T follicular helper cell (primary cell): Measurements from ENCODE around the gene ZNF316.
"Not testable (repeated sequence)": the region's sequence is repeated elsewhere in the genome, so short reads cannot be mapped to it uniquely, and the experiment has no call there.

ENCODE experiments used
- DNase-seq: peaks from one replicate; pipeline ENCODE4 v3.0.0-alpha.2; 2020; ENCODE audit warnings: low read depth

Gene ZNF316

GRCh38 chr7:6621195-6622133 lies 15.7 kb upstream of the ZNF316 start:
- DNase-seq = no peak

- DNase-seq = no peak
Measured at GRCh38 chr7:6622134-6622710, 14.9 kb upstream of the ZNF316 start.

DNA sequence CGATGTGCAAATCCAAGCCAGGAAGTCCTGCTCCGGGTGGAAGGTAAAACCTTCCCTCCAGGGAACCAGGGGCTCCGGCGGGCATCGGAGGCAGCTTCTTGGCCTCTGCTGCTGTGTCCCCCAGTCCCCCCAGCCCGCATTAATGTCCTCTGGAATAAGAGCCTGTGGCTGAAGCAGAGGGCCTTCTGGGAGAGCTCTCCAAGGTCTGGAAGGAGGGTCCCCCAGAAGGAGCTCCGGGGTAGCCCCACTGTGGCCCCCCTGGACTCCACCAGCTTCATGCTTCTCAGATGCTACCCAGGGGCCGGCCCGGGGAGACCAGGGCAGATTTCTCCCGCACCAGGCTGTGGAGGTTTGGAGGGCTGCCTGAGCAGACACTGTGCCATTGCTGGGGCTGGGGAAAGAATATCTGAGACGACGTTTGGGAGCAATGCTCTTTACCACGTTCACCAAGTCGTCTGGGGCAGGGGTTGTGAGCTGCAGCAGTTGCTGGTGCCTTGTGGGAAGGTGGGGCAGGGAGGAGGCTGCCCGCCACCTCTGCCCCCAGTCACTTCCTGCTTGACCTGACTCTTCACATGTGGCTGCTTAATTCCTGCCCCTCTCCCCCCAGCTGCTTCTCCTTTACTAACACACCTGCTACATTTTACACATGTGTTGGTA lies 13.4 kb upstream of the ZNF316 start:
- no peak for DNase-seq

- DNase-seq = no peak
Measured at GRCh38 chr7:6624246-6624611, 12.9 kb upstream of the ZNF316 start.

DNA sequence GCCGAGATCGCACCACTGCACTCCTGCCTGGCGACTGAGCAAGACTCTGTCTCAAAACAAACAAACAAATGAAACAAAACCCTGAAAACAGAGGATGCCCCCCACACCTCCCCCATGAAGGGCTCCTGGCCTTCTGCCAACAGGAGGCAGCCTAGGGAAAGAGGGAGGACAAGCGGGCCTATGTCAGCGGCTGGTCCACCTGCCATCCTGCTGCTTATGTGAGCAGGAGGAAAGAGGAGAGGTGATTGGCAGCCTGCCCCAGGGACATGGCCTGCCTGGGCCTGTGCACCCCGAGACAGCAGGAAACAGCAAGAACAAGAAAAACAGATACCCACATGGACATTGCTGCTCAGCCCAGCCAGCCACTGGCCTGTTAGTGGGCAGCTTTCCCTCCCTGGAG lies 9.1 kb upstream of the ZNF316 start:
- DNase-seq = no peak

DNA sequence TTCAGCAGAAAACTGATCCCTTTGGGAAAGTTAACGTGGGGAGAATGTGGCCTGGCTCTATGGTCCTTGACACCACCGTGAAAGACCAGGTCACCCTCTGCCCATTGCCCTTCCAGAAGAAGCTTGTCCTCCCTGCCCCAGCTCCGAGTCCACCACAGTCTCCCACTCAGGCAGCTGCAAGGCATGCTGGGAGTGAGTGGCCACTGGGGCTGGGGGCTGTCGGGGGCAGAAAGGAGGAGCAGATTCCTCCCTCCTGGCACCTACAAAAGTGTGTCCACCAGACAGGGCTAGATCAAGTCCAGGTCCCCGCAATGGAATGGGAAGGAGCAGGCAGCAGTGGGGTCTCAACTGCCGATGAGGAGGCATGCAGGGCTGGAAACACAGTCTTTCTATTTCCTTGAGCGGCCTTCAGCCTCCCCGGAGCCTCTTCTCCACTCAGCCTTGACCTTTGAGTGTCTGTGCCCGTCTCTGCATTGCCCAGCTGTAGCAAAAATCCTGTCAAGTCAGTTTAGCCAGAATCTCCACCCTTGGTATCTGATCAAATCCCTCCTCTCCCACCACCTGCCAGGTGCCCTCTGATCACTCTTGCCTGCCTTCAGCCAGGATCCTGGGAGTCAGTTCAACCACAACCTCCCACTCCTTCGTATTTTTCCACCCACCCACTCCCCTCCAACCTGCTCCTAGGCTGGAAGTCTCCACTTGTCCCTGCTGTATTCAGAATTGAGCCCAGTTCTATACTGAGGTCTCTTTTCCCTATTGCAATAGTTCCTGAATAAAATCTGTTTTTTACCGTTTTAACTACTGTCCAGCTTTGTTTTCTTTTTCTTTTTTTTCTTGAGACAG lies 6.9 kb upstream of the ZNF316 start:
- no peak for DNase-seq

GRCh38 chr7:6631605-6632004 lies 5.5 kb upstream of the ZNF316 start:
- DNase-seq = no peak

- DNase-seq = no peak
Measured at GRCh38 chr7:6634021-6634420, 3.1 kb upstream of the ZNF316 start.

DNA sequence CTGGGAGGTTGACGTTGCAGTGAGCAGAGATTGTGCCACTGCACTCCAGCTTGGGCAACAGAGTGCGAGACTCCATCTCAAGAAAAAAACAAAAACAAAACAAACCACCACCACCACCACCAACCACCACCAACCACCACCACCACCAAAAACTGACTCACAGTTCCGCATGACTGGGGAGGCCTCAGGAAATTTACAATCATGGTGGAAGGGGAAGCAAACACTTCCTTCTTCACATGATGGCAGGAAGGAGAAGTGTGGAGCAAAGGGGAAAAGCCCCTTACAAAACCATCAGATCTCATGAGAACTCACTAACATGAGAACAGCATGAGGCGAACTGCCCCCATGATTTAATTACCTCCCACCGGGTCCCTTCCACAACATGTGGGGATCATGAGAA lies 2.1 kb upstream of the ZNF316 start:
- not testable (repeated sequence) for DNase-seq

- peak; percentile 27 for DNase-seq
Measured at GRCh38 chr7:6637544-6638229, 569 bp downstream of the ZNF316 start.

DNA sequence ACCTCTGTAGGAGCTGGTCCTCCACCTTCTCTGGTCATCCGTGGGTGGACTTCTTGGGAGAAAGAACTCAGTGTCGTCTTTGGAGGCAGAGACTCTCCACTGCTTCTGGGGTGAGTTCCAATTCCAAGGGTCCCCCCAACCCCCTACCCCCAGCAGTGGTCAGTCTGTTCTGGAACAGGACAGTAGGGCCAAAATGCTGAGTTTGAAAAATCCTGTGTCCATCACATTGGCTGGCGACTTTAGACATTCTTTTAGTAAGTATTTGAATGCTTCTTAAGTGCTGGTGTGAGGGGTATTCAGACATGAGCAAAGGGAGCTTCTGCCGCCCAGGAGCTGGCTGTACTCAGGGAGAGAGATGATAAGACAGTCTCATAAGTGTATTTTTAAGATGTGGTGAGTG lies 1.9 kb downstream of the ZNF316 start:
- no peak for DNase-seq

DNA sequence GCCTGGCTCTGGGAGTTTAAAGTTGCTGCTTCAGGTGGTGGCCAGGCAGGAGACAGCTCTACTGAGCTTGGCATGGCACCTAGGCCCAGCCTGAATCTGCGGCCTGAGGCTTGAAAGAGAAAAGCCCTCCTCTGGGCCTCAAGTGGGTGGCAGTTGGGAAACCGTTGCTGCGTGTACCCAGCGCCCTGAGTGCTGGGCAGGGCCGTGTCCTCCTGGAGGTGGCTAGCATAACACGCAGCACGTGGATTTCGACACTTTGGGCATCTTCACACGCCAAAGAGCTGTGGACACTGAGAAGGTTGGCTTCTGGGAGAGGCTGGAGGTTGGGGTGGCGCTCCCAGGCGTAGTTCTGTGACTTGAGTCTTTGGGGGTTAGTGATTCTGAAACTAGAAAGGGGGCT lies 2.5 kb downstream of the ZNF316 start:
- DNase-seq = no peak

- no peak for DNase-seq
Measured at GRCh38 chr7:6640246-6640721, 3.2 kb downstream of the ZNF316 start.

DNA sequence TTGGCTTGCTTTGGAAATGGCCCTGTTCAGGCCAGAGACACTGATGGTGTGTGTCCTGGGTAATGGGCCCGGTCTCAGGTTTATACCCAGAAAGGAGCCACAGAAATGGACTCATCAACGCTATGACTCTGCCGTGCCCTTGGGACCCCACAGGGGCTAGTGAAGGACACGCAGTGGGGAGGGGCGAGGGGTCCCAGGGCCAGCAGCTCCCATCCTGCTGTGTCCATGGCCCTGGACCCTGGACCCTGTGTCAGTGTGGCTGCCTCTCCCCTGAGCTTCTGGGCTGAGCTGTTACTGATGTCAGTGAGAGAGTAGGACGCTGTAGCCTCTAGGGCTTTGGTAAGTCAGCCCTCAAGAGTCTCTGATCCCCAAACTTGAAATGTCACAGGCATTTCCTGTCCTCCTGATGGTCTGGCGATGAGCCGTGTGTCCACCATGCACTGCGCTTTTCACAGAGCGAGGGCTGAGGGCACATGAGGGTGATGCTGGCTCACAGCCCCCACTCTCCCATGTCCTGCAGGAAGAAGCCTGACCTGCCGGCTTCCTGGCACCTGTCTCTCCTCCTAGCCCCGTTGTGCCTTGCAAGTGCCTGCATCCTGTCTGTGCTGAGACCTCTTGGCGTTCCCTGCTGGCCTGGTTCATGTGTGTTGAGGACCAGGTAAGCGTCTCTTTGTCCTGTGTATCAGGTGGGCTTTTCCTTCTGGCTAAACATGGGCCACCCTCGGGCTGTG lies 4.4 kb downstream of the ZNF316 start:
- no peak for DNase-seq

DNA sequence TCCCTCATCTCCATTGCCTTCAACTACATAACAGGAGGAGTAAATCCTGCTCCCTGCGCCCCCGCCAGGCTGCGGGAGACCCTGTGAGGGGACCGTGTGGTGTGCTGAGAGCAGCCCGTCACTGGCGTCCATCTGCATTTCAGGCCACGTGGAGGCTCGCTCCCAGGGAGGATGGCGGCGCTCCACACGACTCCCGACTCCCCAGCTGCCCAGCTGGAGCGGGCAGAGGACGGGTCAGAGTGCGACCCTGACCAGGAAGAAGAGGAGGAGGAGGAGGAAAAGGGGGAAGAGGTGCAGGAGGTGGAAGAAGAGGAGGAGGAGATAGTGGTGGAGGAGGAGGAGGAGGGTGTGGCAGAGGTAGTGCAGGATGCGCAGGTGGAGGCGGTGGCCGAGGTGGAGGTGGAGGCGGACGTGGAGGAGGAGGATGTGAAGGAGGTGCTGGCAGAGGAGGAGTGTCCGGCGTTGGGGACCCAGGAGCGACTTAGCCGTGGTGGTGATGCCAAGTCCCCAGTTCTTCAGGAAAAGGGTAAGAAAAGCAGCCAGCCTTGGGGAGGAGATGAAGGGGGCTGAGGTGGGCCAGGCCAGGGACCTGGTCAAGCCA lies 5.2 kb downstream of the ZNF316 start:
- DNase-seq = no peak

GRCh38 chr7:6642861-6643640 lies 5.9 kb downstream of the ZNF316 start:
- no peak for DNase-seq

DNA sequence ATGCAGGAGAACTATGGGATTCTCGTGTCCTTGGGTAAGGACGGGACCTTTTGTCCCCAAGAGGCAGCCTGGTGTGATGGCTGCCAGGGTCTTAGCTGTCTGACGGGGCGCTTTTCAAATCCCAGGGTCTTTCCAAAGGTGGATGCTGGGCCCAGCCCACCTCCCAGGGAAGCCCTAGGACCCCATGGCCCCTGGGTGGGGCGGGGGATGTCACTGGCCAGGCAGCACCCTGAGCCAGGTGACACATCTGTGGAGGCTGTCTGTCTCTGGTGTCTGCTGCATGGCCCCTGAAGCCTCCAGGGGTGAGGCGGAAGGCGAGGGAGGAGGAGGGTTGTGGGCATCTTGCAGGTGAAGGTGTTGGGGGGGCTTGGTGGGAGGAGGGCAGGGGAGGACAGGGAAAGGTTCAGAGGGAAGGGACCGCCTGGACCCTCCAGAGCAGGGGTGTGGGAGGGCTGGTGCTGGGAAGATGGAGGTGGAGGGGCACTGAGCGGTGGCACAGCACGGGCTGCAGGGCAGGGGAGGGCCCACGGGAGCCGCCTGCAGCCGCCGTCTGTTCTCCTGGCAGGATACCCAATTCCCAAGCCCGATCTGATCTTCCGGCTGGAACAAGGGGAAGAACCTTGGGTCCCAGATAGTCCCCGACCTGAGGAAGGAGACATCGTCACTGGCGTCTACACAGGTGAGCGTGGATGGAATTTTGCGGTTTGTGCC lies 7.0 kb downstream of the ZNF316 start:
- no peak for DNase-seq

- no peak for DNase-seq
Measured at GRCh38 chr7:6644728-6645127, 7.6 kb downstream of the ZNF316 start.

GRCh38 chr7:6646465-6646864 lies 9.3 kb downstream of the ZNF316 start:
- no peak for DNase-seq
